Frontal cortex (tissue), 4 donors: ENCODE data around the gene TSPAN19. TPM values are rescaled to one million over a fixed set of nuclear protein-coding genes. Genes with fewer than 3 reads are reported as not detected.
A peak's percentile ranks its signal among the peaks of the same experiment; 100 is the strongest.
"Not testable (repeated sequence)": the region's sequence is repeated elsewhere in the genome, so short reads cannot be mapped to it uniquely, and the experiment has no call there.

Experiments used
- DNase-seq, 2 donors: peaks; one replicate each; pipeline ENCODE4 v3.0.0; 2012; ENCODE audit warnings: low spot score in 2 of 2
- FAIRE-seq: peaks from 2 replicates; lab custom pipeline; 2012; peaks lifted over from hg19 to GRCh38; lab: Jason Lieb, UNC
- total RNA-seq: library from RNA; depleted of rRNA; stranded (reverse); fragments of >200 nt; gene quantifications from one replicate; pipeline ENCODE4 v1.2.3, GENCODE V29; 2014
- donor health status: control.
- donor health status: control.
- donor health status: control.

The TSPAN19 gene
- not detected for total RNA-seq

GRCh38 chr12:85036234-85036707 lies at the start of gene TSPAN19, which contains the start of gene LRRIQ1:
Gene TSPAN19 (minus strand): TSS chr12:85036277. CDS start chr12:85029946, 6,331 bp downstream.
Gene LRRIQ1 (plus strand): TSS chr12:85036351. CDS start chr12:85038177, 1,826 bp downstream.
- DNase-seq (peak; percentile 14 to 30), FAIRE-seq (peak; percentile 82)

GRCh38 chr12:85085066-85085465 lies 49.0 kb upstream of the TSPAN19 start:
- FAIRE-seq (no peak), DNase-seq (no peak)

GRCh38 chr12:85076688-85077430 lies 40.8 kb upstream of the TSPAN19 start:
- no peak for FAIRE-seq
- peak in 1 of 2 donors; percentile 12 for DNase-seq

GRCh38 chr12:85072826-85073225 lies 36.7 kb upstream of the TSPAN19 start:
- no peak for FAIRE-seq
- DNase-seq: no peak

GRCh38 chr12:85065837-85066482 lies 29.9 kb upstream of the TSPAN19 start:
- FAIRE-seq (no peak), DNase-seq (no peak)

GRCh38 chr12:85060916-85061315 lies 24.8 kb upstream of the TSPAN19 start:
- FAIRE-seq (no peak), DNase-seq (no peak)

- FAIRE-seq (no peak), DNase-seq (no peak)
Observed at GRCh38 chr12:85059594-85059993, 23.5 kb upstream of the TSPAN19 start.

GRCh38 chr12:85058339-85058738 lies 22.3 kb upstream of the TSPAN19 start:
- FAIRE-seq: no peak
- DNase-seq: no peak

GRCh38 chr12:85057370-85057963 lies 21.4 kb upstream of the TSPAN19 start:
- peak; percentile 37 for FAIRE-seq
- DNase-seq: no peak

- no peak for FAIRE-seq
- DNase-seq: no peak
Observed at GRCh38 chr12:85043829-85044228, 7.8 kb upstream of the TSPAN19 start.

- FAIRE-seq (no peak), DNase-seq (no peak)
Observed at GRCh38 chr12:85041395-85041794, 5.3 kb upstream of the TSPAN19 start.

GRCh38 chr12:85036733-85037132 lies 656 bp upstream of the TSPAN19 start:
- FAIRE-seq (no peak), DNase-seq (no peak)

- FAIRE-seq (peak; percentile 96), DNase-seq (peak; percentile 1 to 3)
Observed at GRCh38 chr12:85029456-85029855, 6.6 kb downstream of the TSPAN19 start.

- FAIRE-seq (no peak), DNase-seq (no peak)
Observed at GRCh38 chr12:85018098-85018497, 18.0 kb downstream of the TSPAN19 start.

- FAIRE-seq (no peak), DNase-seq (no peak)
Observed at GRCh38 chr12:85017618-85018017, 18.5 kb downstream of the TSPAN19 start.

GRCh38 chr12:85017133-85017532 lies 18.9 kb downstream of the TSPAN19 start:
- DNase-seq: no peak
- FAIRE-seq: no peak

GRCh38 chr12:85016413-85016812 lies 19.7 kb downstream of the TSPAN19 start:
- no peak for DNase-seq
- FAIRE-seq: peak; percentile 67

- no peak for FAIRE-seq
- no peak for DNase-seq
Observed at GRCh38 chr12:85007836-85008235, 28.2 kb downstream of the TSPAN19 start.

GRCh38 chr12:85006206-85006605 lies 29.9 kb downstream of the TSPAN19 start:
- FAIRE-seq: no peak
- DNase-seq: no peak

GRCh38 chr12:85005615-85006014 lies 30.5 kb downstream of the TSPAN19 start:
- no peak for DNase-seq
- no peak for FAIRE-seq

GRCh38 chr12:85005047-85005446 lies 31.0 kb downstream of the TSPAN19 start:
- not testable (repeated sequence) for DNase-seq, FAIRE-seq
